Testis (tissue), 3 donors: ENCODE data around the gene SART3. TPM values are rescaled to one million over a fixed set of nuclear protein-coding genes. Genes with fewer than 3 reads are reported as not detected.

Source experiments
- DNase-seq: peaks from one replicate; pipeline ENCODE4 v3.0.0-alpha.2; 2019
- H3K27ac ChIP-seq, 2 donors: fragments of 200-600 bp; sonication (generic); one replicate each; pipeline ENCODE4 v1.5.1; 2019
- H3K27me3 ChIP-seq: fragments of 200-600 bp; sonication (generic); one replicate; pipeline ENCODE4 v1.5.1; 2019
- H3K36me3 ChIP-seq: fragments of 200-600 bp; sonication (generic); one replicate; pipeline ENCODE4 v1.5.1; 2017; ENCODE audit warnings: low read depth; ENCODE audit errors: missing control alignments
- H3K4me1 ChIP-seq: fragments of 200-600 bp; sonication (generic); one replicate; pipeline ENCODE4 v1.5.1; 2019
- H3K4me3 ChIP-seq, 2 donors: fragments of 200-600 bp; sonication (generic); one replicate each; pipeline ENCODE4 v1.5.1; 2017 to 2019
- H3K9me3 ChIP-seq: fragments of 200-600 bp; sonication (generic); one replicate; pipeline ENCODE4 v1.5.1; 2017
- POLR2A ChIP-seq: fragments of 450-650 bp; IDR thresholded peaks from one replicate; pipeline ENCODE4 v1.6.1; 2017; ENCODE audit warnings: antibody characterized with exemption, mild to moderate bottlenecking, moderate library complexity
- WGBS, 2 donors: methylation state at CpG; one replicate each; pipeline ENCODE4 v1.1.5; 2018; 5-methylcytosine and 5-hydroxymethylcytosine counted together
- intact Hi-C: fragments of 100-400 bp; cut with DNase I; formaldehyde crosslinking; loops from one replicate; pipeline ENCODE4 v1.15.1; 2023; ENCODE audit warnings: low total_unique reads
- polyA plus RNA-seq: library from polyadenylated mRNA; stranded (reverse); fragments of 350-450 nt; fragmentation: Illumina TruSeq; extraction: RNeasy Lipid Tissue Mini Kit (QIAGEN cat#74804); gene quantifications from one replicate; pipeline ENCODE4 v1.2.3, GENCODE V29; 2014; ENCODE audit warnings: low read depth, low replicate concordance; ENCODE audit not compliant: insufficient read depth
- total RNA-seq, 2 donors: library from RNA; depleted of rRNA; stranded (reverse); fragments of >200 nt; gene quantifications; one replicate each; pipeline ENCODE4 v1.2.3, GENCODE V29; 2016
- TF ChIP-seq, protein P1 (sequence below), 3 experiments: fragments of 450-650 bp in 2 of 3; fragments of 200-600 bp in 1 of 3; sonication (generic) in 1 of 3; IDR thresholded peaks; one replicate each; pipeline ENCODE4 v1.5.1; 2016 to 2019; ENCODE audit warnings: antibody characterized with exemption in 3 of 3, mild to moderate bottlenecking in 2 of 3, moderate library complexity in 1 of 3

SART3 gene
- total and polyA plus RNA-seq, 3 donors from 2014 or later: 48.6 to 116 (median 115) TPM

DNA sequence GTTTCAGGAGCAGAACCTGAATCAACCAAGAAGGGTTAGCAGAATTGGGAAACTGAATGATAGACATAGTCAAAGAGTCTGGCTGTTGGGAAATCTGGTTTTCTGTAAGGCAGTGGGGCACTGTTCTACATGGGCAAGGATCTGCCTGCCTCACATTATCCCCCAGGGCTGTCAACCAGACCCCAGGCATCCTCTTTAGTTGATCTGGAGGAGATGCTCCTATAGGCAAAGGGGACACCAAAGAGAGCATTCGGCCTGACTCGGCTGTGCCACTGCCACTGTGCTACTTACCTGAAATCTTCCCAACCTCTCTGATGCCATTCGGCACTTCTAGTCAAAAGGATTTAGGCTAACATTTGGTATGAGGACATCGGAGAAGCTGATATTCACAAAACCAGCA, 5.5 kb upstream of the SART3 start:
- no peak overlapping the region for H3K27ac ChIP-seq
- 88 to 90% methylated on average over 4 of the region's 4 CpGs for WGBS, 2 donors
- intact Hi-C loops: no loop called here
- TF ChIP-seq, protein P1, sequence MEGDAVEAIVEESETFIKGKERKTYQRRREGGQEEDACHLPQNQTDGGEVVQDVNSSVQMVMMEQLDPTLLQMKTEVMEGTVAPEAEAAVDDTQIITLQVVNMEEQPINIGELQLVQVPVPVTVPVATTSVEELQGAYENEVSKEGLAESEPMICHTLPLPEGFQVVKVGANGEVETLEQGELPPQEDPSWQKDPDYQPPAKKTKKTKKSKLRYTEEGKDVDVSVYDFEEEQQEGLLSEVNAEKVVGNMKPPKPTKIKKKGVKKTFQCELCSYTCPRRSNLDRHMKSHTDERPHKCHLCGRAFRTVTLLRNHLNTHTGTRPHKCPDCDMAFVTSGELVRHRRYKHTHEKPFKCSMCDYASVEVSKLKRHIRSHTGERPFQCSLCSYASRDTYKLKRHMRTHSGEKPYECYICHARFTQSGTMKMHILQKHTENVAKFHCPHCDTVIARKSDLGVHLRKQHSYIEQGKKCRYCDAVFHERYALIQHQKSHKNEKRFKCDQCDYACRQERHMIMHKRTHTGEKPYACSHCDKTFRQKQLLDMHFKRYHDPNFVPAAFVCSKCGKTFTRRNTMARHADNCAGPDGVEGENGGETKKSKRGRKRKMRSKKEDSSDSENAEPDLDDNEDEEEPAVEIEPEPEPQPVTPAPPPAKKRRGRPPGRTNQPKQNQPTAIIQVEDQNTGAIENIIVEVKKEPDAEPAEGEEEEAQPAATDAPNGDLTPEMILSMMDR (IDR thresholded peaks at IDR 0.05): no peak
- TF ChIP-seq POLR2A: no peak
- no peaks in the 10 kb centered on the region for H3K27me3 ChIP-seq
- H3K4me1 ChIP-seq: peaks cover 28% of the 10 kb centered on the region
- no peaks in the 10 kb centered on the region for H3K9me3 ChIP-seq
- no peak overlapping the region for H3K4me3 ChIP-seq
- no peaks in the 10 kb centered on the region for H3K36me3 ChIP-seq
- DNase-seq: no peak

DNA sequence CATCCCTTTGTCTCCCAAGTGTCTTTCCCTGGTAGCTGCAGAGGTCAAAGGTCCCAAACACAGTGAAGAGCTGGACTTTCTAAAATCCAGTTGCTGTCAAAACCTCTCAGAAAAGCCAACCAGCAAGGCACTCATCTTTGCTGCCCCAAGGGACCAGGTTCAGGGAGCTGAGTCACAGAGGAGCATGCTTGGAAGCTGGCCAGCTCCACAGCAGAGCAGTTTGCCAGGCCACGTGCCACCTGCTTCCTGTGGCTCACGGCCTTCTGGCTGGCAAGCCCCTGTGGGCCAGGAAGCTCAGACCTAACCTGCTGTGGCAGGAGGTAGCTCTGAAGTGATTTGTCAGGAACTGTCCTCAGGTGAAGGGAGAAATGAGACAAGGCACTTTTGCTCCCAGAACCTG, 5.0 kb upstream of the SART3 start:
- no peaks in the 10 kb centered on the region for H3K36me3 ChIP-seq
- no peak overlapping the region for H3K27ac ChIP-seq
- 20 to 56% methylated on average over 1 to 2 of the region's 2 CpGs for WGBS, 2 donors
- intact Hi-C loops: no loop called here
- H3K9me3 ChIP-seq: no peaks in the 10 kb centered on the region
- no peak overlapping the region for H3K4me3 ChIP-seq
- TF ChIP-seq, protein P1 (IDR thresholded peaks at IDR 0.05): no peak
- no peak for TF ChIP-seq POLR2A
- peaks cover 28% of the 10 kb centered on the region for H3K4me1 ChIP-seq
- no peaks in the 10 kb centered on the region for H3K27me3 ChIP-seq
- DNase-seq: peak; percentile 56

DNA sequence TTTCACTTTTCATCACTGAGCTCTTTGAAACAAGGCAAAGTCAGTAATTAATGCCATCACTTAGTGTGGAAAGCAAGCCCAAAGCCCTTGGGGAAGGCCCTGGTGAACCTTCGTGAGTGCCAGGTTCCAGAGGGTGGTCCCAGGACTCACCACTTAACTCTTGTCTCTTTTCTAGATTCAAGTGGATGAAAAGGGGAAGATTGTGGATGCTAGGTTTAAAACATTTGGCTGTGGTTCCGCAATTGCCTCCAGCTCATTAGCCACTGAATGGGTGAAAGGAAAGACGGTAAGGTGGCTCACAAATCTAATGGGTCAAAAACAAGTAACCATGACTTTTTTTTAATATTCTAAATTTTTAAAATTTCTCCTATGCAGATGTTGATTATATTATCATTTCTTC, 4.2 kb upstream of the SART3 start:
- no peaks in the 10 kb centered on the region for H3K36me3 ChIP-seq
- 87 to 88% methylated on average over 3 of the region's 3 CpGs for WGBS, 2 donors
- no peaks in the 10 kb centered on the region for H3K27me3 ChIP-seq
- no peak overlapping the region for H3K4me3 ChIP-seq
- DNase-seq: no peak
- no peaks in the 10 kb centered on the region for H3K9me3 ChIP-seq
- H3K27ac ChIP-seq: no peak overlapping the region
- peaks cover 28% of the 10 kb centered on the region for H3K4me1 ChIP-seq
- TF ChIP-seq POLR2A: no peak
- TF ChIP-seq, protein P1 (IDR thresholded peaks at IDR 0.05): no peak
- intact Hi-C loops: no loop called here

DNA sequence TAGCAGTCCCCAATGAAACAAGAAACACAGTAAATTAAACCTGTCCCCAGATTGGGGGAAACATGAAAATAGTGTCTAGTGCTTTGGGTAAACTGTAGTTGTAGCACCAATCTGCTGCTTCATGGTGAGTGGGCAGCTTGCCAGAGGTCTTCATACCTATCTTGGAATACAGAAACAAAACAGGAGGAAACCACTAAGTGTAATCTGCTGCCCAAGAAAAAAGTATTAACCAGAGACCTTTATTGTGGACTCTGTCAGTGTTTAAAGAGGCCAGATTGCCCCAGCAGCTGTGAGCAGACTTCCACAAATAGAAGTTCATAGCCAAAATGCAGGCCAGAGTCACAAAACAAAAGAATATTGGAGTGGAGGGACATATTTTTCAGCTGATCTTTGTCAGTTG, 3.8 kb upstream of the SART3 start:
- intact Hi-C loops: no loop called here
- TF ChIP-seq, protein P1 (IDR thresholded peaks at IDR 0.05): no peak
- no peak for TF ChIP-seq POLR2A
- H3K27me3 ChIP-seq: no peaks in the 10 kb centered on the region
- H3K27ac ChIP-seq: no peak overlapping the region
- H3K4me3 ChIP-seq: no peak overlapping the region
- no peaks in the 10 kb centered on the region for H3K36me3 ChIP-seq
- H3K4me1 ChIP-seq: peaks cover 32% of the 10 kb centered on the region
- H3K9me3 ChIP-seq: no peaks in the 10 kb centered on the region
- DNase-seq: no peak

DNA sequence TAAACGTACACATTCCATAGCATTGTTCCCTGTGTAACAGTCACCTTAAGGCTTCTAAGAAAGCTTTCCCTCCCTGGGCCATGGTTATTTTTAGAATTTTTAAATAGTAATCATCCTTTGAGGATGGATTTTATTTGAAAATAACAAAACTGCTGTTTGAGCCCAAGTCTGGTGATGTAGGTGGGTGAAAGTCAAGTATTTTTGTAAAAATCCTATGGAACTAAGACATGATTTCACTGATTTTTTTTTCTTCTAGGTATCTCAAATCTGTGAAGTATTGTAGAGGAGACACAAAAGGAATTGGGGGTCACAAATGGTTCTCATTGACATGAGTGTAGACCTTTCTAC, 2.8 kb upstream of the SART3 start:
- 11% methylated on average over 1 of the region's 1 CpG for WGBS, 2 donors
- Histone ChIP-seq H3K36me3 (no peaks in the 10 kb centered on the region), H3K4me3 (peak overlapping the region in 1 of 2 donors; percentile 91), H3K27ac (no peak overlapping the region), H3K4me1 (peaks cover 39% of the 10 kb centered on the region), H3K27me3 (no peaks in the 10 kb centered on the region), H3K9me3 (no peaks in the 10 kb centered on the region)
- intact Hi-C loops: no loop called here
- no peak for DNase-seq
- TF ChIP-seq, protein P1 (IDR thresholded peaks at IDR 0.05): no peak
- no peak for TF ChIP-seq POLR2A
